ENCODE results near the gene KIF3B. TPM values are rescaled to one million over a fixed set of nuclear protein-coding genes. Genes with fewer than 3 reads are reported as not detected.
"Not testable (repeated sequence)": the region's sequence is repeated elsewhere in the genome, so short reads cannot be mapped to it uniquely, and the experiment has no call there.

KIF3B gene
- total RNA-seq, 1 experiment from 2014 or later, result 15.7 TPM

- peak overlapping the region; percentile 12; the same call in 1 of the 2 replicates for H3K4me3 ChIP-seq (ENCODE audit: low read length)
- H4K20me1 ChIP-seq (ENCODE audit: insufficient read depth, low read depth, low read length), result peaks cover 5% of the 10 kb centered on the region; the same call in 1 of the 2 replicates
- peak overlapping the region; percentile 95 for H3K27ac ChIP-seq (ENCODE audit: low read length)
- DNase-seq, result no peak
- H3K36me3 ChIP-seq (ENCODE audit: insufficient read depth, low read length), result 0 out of 2 replicates have a peak, but pooled peaks cover 7% of the 10 kb centered on the region
- peaks cover 85% of the 10 kb centered on the region for H3K4me1 ChIP-seq (ENCODE audit: low read length)
- H3K9ac ChIP-seq (ENCODE audit: low read length), result peak overlapping the region; percentile 50
- no peak overlapping the region for H2AFZ ChIP-seq (ENCODE audit: low read length)
- peak overlapping the region; percentile 51 for H3K4me2 ChIP-seq (ENCODE audit: low read depth, low read length, poor library complexity, severe bottlenecking)
- no peaks in the 10 kb centered on the region for H3K9me2 ChIP-seq (replicated peaks; ENCODE audit: insufficient read depth, low read length)
- no peaks in the 10 kb centered on the region for H3K9me3 ChIP-seq (ENCODE audit: low read length)
- no peaks in the 10 kb centered on the region for H3K27me3 ChIP-seq (ENCODE audit: low read length)
- peaks cover 70% of the 10 kb centered on the region for H3K79me2 ChIP-seq (ENCODE audit: low read length)
These were observed 4.3 kb downstream of the KIF3B start for GRCh38 chr20:32281711-32282110.

- peak overlapping the region; percentile 95 for H3K27ac ChIP-seq (ENCODE audit: low read length)
- peaks cover 5% of the 10 kb centered on the region; the same call in 1 of the 2 replicates for H4K20me1 ChIP-seq (ENCODE audit: insufficient read depth, low read depth, low read length)
- no peaks in the 10 kb centered on the region for H3K9me3 ChIP-seq (ENCODE audit: low read length)
- DNase-seq, result no peak
- peak overlapping the region; percentile 50 for H3K9ac ChIP-seq (ENCODE audit: low read length)
- H3K9me2 ChIP-seq (replicated peaks; ENCODE audit: insufficient read depth, low read length), result no peaks in the 10 kb centered on the region
- no peaks in the 10 kb centered on the region for H3K27me3 ChIP-seq (ENCODE audit: low read length)
- H3K36me3 ChIP-seq (ENCODE audit: insufficient read depth, low read length), result peaks cover 11% of the 10 kb centered on the region; the same call in 1 of the 2 replicates
- peaks cover 88% of the 10 kb centered on the region for H3K4me1 ChIP-seq (ENCODE audit: low read length)
- H3K4me2 ChIP-seq (ENCODE audit: low read depth, low read length, poor library complexity, severe bottlenecking), result peak overlapping the region; percentile 51
- H3K79me2 ChIP-seq (ENCODE audit: low read length), result peaks cover 77% of the 10 kb centered on the region
- peak overlapping the region; percentile 12; the same call in 1 of the 2 replicates for H3K4me3 ChIP-seq (ENCODE audit: low read length)
- H2AFZ ChIP-seq (ENCODE audit: low read length), result no peak overlapping the region
These were observed 5.0 kb downstream of the KIF3B start for GRCh38 chr20:32282461-32282860.

- Histone ChIP-seq H2AFZ (ENCODE audit: low read length) (no peak overlapping the region), H4K20me1 (ENCODE audit: insufficient read depth, low read depth, low read length) (no peaks in the 10 kb centered on the region), H3K9me2 (replicated peaks; ENCODE audit: insufficient read depth, low read length) (no peaks in the 10 kb centered on the region), H3K27ac (ENCODE audit: low read length) (peak overlapping the region; percentile 95), H3K4me1 (ENCODE audit: low read length) (peaks cover 78% of the 10 kb centered on the region), H3K9me3 (ENCODE audit: low read length) (no peaks in the 10 kb centered on the region), H3K9ac (ENCODE audit: low read length) (peak overlapping the region; percentile 58), H3K79me2 (ENCODE audit: low read length) (peaks cover 78% of the 10 kb centered on the region), H3K4me2 (ENCODE audit: low read depth, low read length, poor library complexity, severe bottlenecking) (peak overlapping the region; percentile 77), H3K27me3 (ENCODE audit: low read length) (no peaks in the 10 kb centered on the region), H3K36me3 (ENCODE audit: insufficient read depth, low read length) (peaks cover 22% of the 10 kb centered on the region), H3K4me3 (ENCODE audit: low read length) (peak overlapping the region; percentile 48)
- peak; percentile 49 for DNase-seq
These were observed 7.7 kb downstream of the KIF3B start for GRCh38 chr20:32285082-32285620.

- Histone ChIP-seq H3K9me2 (replicated peaks; ENCODE audit: insufficient read depth, low read length) (no peaks in the 10 kb centered on the region), H3K4me3 (ENCODE audit: low read length) (peak overlapping the region; percentile 59), H2AFZ (ENCODE audit: low read length) (no peak overlapping the region), H3K9me3 (ENCODE audit: low read length) (no peaks in the 10 kb centered on the region), H3K79me2 (ENCODE audit: low read length) (peaks cover 80% of the 10 kb centered on the region), H3K9ac (ENCODE audit: low read length) (peak overlapping the region; percentile 59), H3K4me2 (ENCODE audit: low read depth, low read length, poor library complexity, severe bottlenecking) (peak overlapping the region; percentile 77), H4K20me1 (ENCODE audit: insufficient read depth, low read depth, low read length) (no peaks in the 10 kb centered on the region), H3K27ac (ENCODE audit: low read length) (peak overlapping the region; percentile 95), H3K36me3 (ENCODE audit: insufficient read depth, low read length) (peaks cover 20% of the 10 kb centered on the region), H3K27me3 (ENCODE audit: low read length) (no peaks in the 10 kb centered on the region), H3K4me1 (ENCODE audit: low read length) (peaks cover 74% of the 10 kb centered on the region)
- peak; percentile 96 for DNase-seq
These were observed 8.3 kb downstream of the KIF3B start for GRCh38 chr20:32285621-32286371.

GRCh38 chr20:32287231-32287638 is 9.8 kb downstream of the KIF3B start:
- Histone ChIP-seq H3K9me2 (replicated peaks; ENCODE audit: insufficient read depth, low read length) (no peaks in the 10 kb centered on the region), H3K27me3 (ENCODE audit: low read length) (no peaks in the 10 kb centered on the region), H3K9me3 (ENCODE audit: low read length) (no peaks in the 10 kb centered on the region), H3K9ac (ENCODE audit: low read length) (peak overlapping the region; percentile 11; the same call in 1 of the 2 replicates), H3K4me3 (ENCODE audit: low read length) (no peak overlapping the region), H2AFZ (ENCODE audit: low read length) (no peak overlapping the region), H3K79me2 (ENCODE audit: low read length) (peaks cover 80% of the 10 kb centered on the region), H3K4me2 (ENCODE audit: low read depth, low read length, poor library complexity, severe bottlenecking) (peak overlapping the region; percentile 77), H4K20me1 (ENCODE audit: insufficient read depth, low read depth, low read length) (no peaks in the 10 kb centered on the region), H3K27ac (ENCODE audit: low read length) (peak overlapping the region; percentile 95), H3K4me1 (ENCODE audit: low read length) (peaks cover 59% of the 10 kb centered on the region), H3K36me3 (ENCODE audit: insufficient read depth, low read length) (peaks cover 15% of the 10 kb centered on the region)
- DNase-seq, result no peak

- H3K9me2 ChIP-seq (replicated peaks; ENCODE audit: insufficient read depth, low read length), result no peaks in the 10 kb centered on the region
- H3K9me3 ChIP-seq (ENCODE audit: low read length), result no peaks in the 10 kb centered on the region
- H2AFZ ChIP-seq (ENCODE audit: low read length), result no peak overlapping the region
- H3K4me2 ChIP-seq (ENCODE audit: low read depth, low read length, poor library complexity, severe bottlenecking), result no peak overlapping the region
- no peaks in the 10 kb centered on the region for H3K27me3 ChIP-seq (ENCODE audit: low read length)
- H3K4me3 ChIP-seq (ENCODE audit: low read length), result no peak overlapping the region
- DNase-seq, result no peak
- peaks cover 15% of the 10 kb centered on the region for H3K36me3 ChIP-seq (ENCODE audit: insufficient read depth, low read length)
- peak overlapping the region; percentile 43 for H3K27ac ChIP-seq (ENCODE audit: low read length)
- H3K79me2 ChIP-seq (ENCODE audit: low read length), result peaks cover 81% of the 10 kb centered on the region
- peaks cover 53% of the 10 kb centered on the region for H3K4me1 ChIP-seq (ENCODE audit: low read length)
- no peak overlapping the region for H3K9ac ChIP-seq (ENCODE audit: low read length)
- H4K20me1 ChIP-seq (ENCODE audit: insufficient read depth, low read depth, low read length), result no peaks in the 10 kb centered on the region
These were observed 10.9 kb downstream of the KIF3B start for GRCh38 chr20:32288225-32288849.

GRCh38 chr20:32289299-32289660 is 11.8 kb downstream of the KIF3B start:
- not testable (repeated sequence) for H3K9me2 ChIP-seq (replicated peaks; ENCODE audit: insufficient read depth, low read length); H3K9ac ChIP-seq (ENCODE audit: low read length); H2AFZ ChIP-seq (ENCODE audit: low read length); DNase-seq; H3K4me3 ChIP-seq (ENCODE audit: low read length); H3K4me2 ChIP-seq (ENCODE audit: low read depth, low read length, poor library complexity, severe bottlenecking); H4K20me1 ChIP-seq (ENCODE audit: insufficient read depth, low read depth, low read length); H3K9me3 ChIP-seq (ENCODE audit: low read length); H3K27me3 ChIP-seq (ENCODE audit: low read length)
- Histone ChIP-seq H3K36me3 (ENCODE audit: insufficient read depth, low read length) (peaks cover 15% of the 10 kb centered on the region), H3K79me2 (ENCODE audit: low read length) (peaks cover 88% of the 10 kb centered on the region), H3K4me1 (ENCODE audit: low read length) (peaks cover 53% of the 10 kb centered on the region), H3K27ac (ENCODE audit: low read length) (peak overlapping the region; percentile 43; the same call in 1 of the 2 replicates)

Data from Karpas-422 (cell line).